Activated CD4-positive, alpha-beta T cell treated with anti-CD3 and anti-CD28 coated beads, Interleukin-2, amount 50 U/mL, for 48 hours (primary cell): ENCODE results near the gene DSCAM.

Source experiments
- DNase-seq, 2 experiments: peaks; one replicate each; pipeline ENCODE4 v3.0.0-alpha.2; 2020

The DSCAM gene

DNA sequence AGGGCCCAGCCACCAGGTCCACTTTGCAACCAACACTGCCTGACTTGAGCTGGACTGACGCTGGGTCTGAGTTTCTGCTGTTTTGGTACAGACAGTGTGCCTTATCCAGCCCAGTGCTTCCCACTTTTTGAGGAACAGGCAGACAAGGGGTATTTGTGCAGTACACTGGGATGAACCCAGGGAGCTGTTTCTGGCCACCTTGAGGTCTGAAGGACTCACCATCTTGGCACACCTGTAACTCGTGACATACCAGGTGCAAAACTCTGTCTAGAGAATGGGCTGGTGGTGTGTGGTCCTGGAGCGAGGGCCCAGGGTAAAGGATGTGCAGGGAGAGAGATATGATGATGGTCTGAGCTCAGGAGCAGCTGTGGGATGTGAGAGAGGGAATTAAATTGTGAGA, 831.1 kb downstream of the DSCAM start:
- DNase-seq, result no peak

GRCh38 chr21:40014394-40014793, 832.6 kb downstream of the DSCAM start:
- DNase-seq, result no peak

GRCh38 chr21:40013001-40013735, 833.8 kb downstream of the DSCAM start:
- DNase-seq, result no peak

DNA sequence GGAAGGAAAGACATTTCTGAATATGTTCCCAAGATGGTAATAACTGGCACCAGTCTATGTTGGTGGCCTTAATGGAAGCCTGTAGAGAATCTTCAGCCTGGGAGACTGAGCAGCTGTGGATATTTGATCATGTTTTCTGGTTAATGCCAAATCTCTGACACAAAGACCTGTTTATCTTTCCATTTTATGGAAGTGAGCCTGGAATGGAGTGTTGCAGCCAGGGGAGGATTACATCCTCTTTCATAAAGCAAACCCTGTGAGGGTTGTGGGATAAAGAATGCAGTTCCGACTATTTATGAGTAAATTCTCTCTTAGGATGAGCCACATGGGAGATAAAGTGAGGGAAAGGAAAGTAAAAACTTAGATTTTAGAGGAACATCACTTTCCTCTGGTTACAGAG, 835.6 kb downstream of the DSCAM start:
- no peak for DNase-seq

GRCh38 chr21:40002978-40003377, 844.0 kb downstream of the DSCAM start:
- DNase-seq, result no peak

DNA sequence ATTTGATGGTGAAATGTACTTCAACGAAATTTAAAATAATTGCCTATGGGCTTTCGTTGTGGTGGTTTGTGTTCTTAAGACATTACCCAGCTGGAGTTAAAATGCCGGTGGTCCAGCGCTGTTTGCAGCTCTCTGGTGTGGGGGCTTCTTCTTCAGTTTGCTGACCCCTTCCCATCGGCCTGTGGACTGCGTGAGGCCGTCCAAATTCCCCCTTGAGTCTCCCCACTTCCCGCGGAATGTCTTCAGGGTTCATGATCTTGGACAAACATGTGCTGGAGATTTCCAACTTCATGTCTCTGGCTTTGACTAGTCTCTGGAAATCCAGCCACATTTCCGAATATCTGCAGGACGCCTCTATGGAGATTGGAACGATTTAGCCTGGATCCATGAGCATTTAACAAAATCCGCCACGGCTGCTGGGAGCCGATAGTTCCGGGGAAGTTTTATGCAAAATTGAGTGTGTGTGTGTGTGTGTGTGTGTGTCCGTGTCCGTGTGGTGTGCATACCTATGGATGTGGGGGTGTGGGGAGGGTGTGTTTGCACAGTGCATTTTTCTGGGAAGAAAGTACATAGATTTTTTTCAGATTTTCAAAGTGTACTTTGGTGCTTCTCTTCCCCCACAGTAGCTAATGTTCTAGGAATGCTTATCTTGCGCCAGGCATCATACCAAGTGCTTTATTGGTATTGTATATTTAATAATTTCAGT, 862.5 kb downstream of the DSCAM start:
- no peak for DNase-seq

DNA sequence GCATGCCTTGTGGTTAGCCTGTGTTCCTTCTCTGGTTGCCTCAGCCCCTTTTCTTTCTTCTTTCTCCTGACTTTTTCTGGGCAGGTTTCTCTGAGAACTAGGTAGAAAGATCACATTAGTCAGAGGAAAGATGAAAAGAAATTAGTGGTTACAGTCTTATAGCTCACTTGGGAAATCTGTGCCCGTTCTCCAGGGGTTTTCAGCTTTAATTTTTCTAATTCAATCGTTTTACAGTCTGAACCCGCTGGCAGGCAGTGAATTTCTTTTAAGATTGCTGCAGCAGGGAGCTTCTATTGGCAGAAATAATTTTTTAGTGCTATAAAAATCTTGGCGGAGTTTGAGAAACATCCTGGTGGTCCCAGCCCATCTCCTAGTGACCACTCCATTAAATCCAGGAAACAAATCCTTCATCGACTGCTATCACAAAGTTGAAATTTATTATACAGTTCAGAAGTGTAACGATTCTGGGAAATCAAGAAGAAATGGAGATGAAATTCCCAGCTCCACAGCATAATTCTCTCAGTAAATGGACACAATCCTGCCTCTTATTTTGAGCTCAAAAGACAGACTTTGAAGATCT, 866.6 kb downstream of the DSCAM start:
- DNase-seq, result no peak

DNA sequence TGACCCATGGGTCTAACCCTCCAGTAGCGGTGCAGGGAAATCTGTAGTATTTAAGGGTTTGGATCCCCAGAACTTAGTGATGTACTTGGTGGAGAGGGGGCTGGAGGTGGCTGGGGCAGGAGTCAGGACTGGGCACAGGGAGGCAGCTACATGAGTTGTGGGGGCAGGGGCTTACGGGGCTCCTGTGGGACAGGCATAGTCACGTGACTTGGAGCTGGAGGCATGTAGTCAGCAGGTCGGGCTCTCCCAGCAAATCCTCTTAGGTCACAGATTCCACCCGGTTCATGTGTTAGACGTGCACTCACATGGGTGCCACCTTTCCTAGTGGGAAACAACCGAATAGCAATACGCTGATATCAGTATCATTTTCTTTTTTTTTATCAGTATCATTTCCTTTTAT, 867.6 kb downstream of the DSCAM start:
- no peak for DNase-seq

GRCh38 chr21:39976800-39977199, 870.2 kb downstream of the DSCAM start:
- no peak for DNase-seq

DNA sequence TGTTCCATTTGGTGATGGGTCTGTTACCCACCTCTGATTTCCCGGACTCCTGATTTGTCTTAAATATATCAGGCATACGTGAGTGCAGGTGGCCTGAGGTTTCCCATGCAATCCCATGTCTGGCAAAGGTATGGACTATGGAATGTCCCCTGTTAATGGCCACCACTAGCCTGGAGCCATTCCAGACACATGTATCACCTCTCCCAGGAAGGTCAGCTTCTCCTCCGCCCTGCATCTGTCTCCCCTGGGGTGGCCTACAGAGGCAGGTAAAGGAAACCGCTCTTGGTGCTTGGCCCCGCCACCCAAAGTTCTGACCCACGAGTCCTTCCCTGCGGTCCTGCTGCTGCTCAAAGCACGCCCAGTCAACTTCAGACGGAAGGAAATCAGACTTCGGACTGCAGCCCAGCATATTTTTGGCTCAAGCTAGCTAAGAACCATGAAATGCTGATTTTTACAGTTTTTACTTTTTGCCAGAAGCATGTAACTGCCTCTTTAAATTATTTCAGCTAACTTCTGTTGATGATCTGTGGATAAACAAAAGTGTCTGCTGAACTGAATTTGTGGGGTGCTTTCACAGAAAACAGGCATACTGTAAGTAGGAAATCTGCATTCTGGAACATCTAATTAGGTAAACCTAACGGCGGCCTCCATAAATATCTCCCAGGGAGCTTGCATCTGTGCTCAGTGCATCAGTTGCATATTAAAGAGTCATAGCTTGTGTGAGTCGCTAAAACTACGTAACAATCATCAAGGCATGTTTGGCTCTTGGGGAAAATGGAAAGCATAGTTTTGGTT, 873.8 kb downstream of the DSCAM start:
- no peak for DNase-seq

- DNase-seq, result no peak
These were observed 874.5 kb downstream of the DSCAM start for GRCh38 chr21:39972471-39972870.

- DNase-seq, result no peak
These were observed 875.0 kb downstream of the DSCAM start for GRCh38 chr21:39971956-39972355.

GRCh38 chr21:39969691-39970364, 877.1 kb downstream of the DSCAM start:
- no peak for DNase-seq

DNA sequence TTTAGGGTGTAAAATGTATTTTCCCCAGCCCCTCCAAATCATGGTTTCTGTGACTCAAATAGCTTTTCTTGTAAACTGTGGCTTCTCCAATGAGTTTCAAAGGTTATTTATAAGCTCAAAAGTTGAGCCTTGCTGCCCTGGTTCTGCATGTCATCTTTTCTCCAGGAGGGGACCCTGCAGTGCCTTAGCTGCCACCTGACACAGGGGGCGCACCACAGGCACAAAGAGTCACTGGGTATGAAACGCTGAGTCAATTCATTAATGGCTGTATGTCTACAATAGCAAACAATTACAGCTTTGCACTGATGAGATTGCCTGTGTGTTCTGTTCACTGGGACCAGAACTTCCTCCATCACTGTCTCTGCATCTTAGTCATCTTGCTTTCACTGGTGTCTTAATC, 878.9 kb downstream of the DSCAM start:
- no peak for DNase-seq

DNA sequence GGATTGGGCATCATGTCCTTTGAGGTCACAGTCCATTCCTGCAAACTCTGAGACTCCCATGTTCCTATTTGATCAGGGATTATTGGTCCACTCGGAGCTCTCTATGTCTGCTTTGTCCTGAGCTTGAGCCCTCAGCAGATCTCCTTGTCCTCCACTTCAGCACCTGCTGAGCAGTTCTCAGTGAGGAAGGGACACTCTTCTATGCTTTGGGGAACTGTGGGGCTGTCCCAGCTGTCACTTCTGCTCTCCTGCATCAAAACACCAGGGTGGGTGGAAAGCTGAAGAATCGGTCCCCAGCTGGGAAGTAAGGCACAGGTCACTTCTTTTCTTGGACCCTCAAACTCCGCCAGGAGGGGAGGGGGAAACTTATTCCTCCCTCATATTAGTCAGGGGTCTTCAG, 880.2 kb downstream of the DSCAM start:
- DNase-seq, result no peak

DNA sequence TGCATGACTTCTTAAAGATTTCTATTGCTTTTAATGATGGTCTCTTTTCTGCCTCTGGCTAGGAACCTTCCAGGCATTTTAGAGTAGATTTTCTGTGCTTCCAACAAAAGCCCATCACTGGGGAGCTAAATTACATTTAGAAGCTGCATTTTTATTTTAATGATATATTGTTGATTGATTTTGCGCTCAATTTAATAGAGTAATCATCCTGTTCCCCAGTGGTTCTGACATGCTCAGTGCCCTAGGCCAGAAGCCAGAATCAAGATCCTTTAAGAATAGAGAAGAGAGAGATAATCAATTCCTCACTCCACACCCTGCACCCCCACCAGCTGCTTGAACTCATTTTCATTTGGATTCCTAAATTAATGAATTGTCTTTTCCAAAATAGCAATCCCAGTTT, 881.9 kb downstream of the DSCAM start:
- DNase-seq, result no peak

DNA sequence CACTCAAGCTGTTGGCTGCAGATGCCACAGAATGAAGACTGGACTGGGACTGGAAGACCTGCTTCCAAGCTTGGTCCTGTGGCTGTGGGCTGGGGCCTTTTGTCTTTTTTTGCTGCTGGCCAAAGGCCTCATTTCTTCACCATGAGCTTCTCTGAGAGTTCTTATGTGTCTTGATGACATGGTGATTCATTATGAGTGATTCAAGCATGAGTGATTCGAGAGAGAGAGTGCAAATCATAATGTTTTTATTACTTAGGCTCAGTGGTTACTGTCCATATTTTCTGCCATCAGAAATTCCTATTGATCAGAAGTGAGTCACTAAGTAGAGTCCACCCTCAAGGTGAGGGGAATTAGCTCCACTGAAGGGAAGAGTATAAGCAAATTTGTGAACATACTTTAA, 885.7 kb downstream of the DSCAM start:
- DNase-seq, result no peak
